Upper lobe of left lung (tissue), 6 donors: ENCODE data around the gene UBE2J2. TPM values are rescaled to one million over a fixed set of nuclear protein-coding genes. Genes with fewer than 3 reads are reported as not detected.

ENCODE experiments used
- ATAC-seq, 2 donors: fragments of 200-7000 bp; cut with Tn5 transposase; one replicate each; pipeline ENCODE4 v1.9.1; 2022; ENCODE audit warnings: mild to moderate bottlenecking in 2 of 2, moderate library complexity in 2 of 2; ENCODE audit not compliant: low FRiP score in 2 of 2
- DNase-seq, 2 donors: peaks; one replicate each; pipeline ENCODE4 v3.0.0-alpha.2; 2019 to 2020
- H3K27ac ChIP-seq, 4 donors: fragments of 200-600 bp; sonication (generic); one replicate each; pipeline ENCODE4 v1.5.1; 2016 to 2019
- H3K27me3 ChIP-seq, 4 donors: fragments of 200-600 bp; sonication (generic); one replicate each; pipeline ENCODE4 v1.5.1; 2017 to 2019
- H3K36me3 ChIP-seq, 4 donors: fragments of 200-600 bp; sonication (generic); one replicate each; pipeline ENCODE4 v1.5.1; 2016 to 2019
- H3K4me1 ChIP-seq, 4 donors: fragments of 200-600 bp; sonication (generic); one replicate each; pipeline ENCODE4 v1.5.1; 2018 to 2019
- H3K4me3 ChIP-seq, 4 donors: fragments of 200-600 bp; sonication (generic); one replicate each; pipeline ENCODE4 v1.5.1; 2017 to 2019; ENCODE audit warnings: mild to moderate bottlenecking in 2 of 4, moderate library complexity in 1 of 4
- H3K9me3 ChIP-seq, 4 donors: fragments of 200-600 bp; sonication (generic); one replicate each; pipeline ENCODE4 v1.5.1; 2018 to 2019
- CTCF ChIP-seq, 6 experiments: fragments of 450-650 bp in 4 of 6; fragments of 200-600 bp in 2 of 6; sonication (generic) in 2 of 6; IDR thresholded peaks; one replicate each; pipeline ENCODE4 v1.5.1; 2016 to 2019; ENCODE audit warnings: antibody characterized with exemption in 6 of 6
- EP300 ChIP-seq, 4 donors: sonication (generic); formaldehyde crosslinking; IDR thresholded peaks; one replicate each; pipeline ENCODE4 v1.5.1; 2017; ENCODE audit warnings: antibody characterized with exemption in 4 of 4, control low read depth in 2 of 4
- POLR2A ChIP-seq, 4 donors: fragments of 450-650 bp; IDR thresholded peaks; one replicate each; pipeline ENCODE4 v1.5.1; 2016 to 2017; ENCODE audit warnings: antibody characterized with exemption in 4 of 4, mild to moderate bottlenecking in 2 of 4
- POLR2AphosphoS5 ChIP-seq, 2 donors: sonication (generic); formaldehyde crosslinking; IDR thresholded peaks; one replicate each; pipeline ENCODE4 v1.5.1; 2017; ENCODE audit warnings: antibody characterized with exemption in 2 of 2
- WGBS, 2 donors: methylation state at CpG; one replicate each; pipeline ENCODE4 v1.1.5; 2017 to 2018; 5-methylcytosine and 5-hydroxymethylcytosine counted together
- total RNA-seq, 6 donors: library from RNA; depleted of rRNA in 4 of 6; stranded (reverse); fragments of >200 nt in 4 of 6; gene quantifications; one replicate each; pipeline versions ENCODE4 v1.1.0 to v1.2.1, GENCODE V29; 2016 to 2021
- donor health status: DM: no; HTN: no; CAD: no; lungs with moderate emphysema.
- donor health status: DM: no; HTN: yes; CAD: no; lungs with severe emphysema.

UBE2J2 gene
- total RNA-seq, 6 donors from 2014 or later = 41.5 to 88.0 (median 50.5) TPM

DNA sequence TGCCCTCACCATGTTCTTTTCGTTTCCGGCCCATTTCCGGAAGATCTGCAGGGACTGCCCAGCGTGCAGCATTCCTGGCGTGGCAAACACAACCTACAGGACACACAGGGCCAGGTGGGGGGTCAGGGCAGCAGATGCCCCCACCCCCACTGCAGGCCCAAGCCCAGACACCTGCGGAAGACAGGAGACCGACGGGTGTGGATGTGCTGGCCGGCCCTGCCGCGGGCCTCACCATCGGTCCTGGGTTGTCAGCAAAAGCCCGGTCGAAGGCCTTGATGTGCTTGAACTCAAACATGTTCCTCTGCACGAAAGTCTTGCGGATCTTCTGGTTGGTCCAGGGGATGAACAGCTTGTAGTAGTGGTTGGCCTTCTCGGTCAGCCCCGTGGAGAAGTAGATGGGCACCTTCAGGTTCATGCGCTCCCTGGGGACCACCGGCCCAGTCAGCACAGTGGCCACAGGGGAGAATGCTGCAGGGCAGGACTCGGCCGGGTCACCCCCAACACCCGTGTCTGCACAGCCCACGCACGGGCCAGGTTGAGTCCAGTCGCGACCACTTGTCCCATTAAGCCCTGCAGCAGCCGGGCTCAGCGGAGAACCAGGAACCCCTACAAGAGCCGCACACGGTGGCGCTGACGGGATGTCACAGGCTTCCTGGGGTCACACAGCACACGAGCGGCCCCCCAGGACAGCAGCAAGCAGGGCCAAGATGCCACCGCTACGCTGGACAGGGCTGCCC, 40.0 kb upstream of the UBE2J2 start:
- no peaks in the 10 kb centered on the region for H3K27me3 ChIP-seq
- no peak for ATAC-seq
- no peak overlapping the region for H3K4me3 ChIP-seq
- H3K9me3 ChIP-seq = no peaks in the 10 kb centered on the region
- peak in 1 of 2 donors; percentile 67 for DNase-seq
- H3K4me1 ChIP-seq = peaks cover 18 to 30% (median 22%) of the 10 kb centered on the region in 4 donors
- peaks cover 19 to 76% (median 58%) of the 10 kb centered on the region in 4 donors for H3K36me3 ChIP-seq
- WGBS, 2 donors = 93 to 100% methylated on average over 5 to 37 of the region's 37 CpGs
- TF ChIP-seq POLR2AphosphoS5 (IDR thresholded peaks at IDR 0.05) (no peak), POLR2A (IDR thresholded peaks at IDR 0.05) (no peak), EP300 (IDR thresholded peaks at IDR 0.05) (no peak), CTCF (IDR thresholded peaks at IDR 0.05) (no peak)
- H3K27ac ChIP-seq = no peak overlapping the region

GRCh38 chr1:1312450-1313314, 39.0 kb upstream of the UBE2J2 start:
- ATAC-seq (no peak), DNase-seq (peak in 1 of 2 donors; percentile 80)
- 93 to 95% methylated on average over 31 to 47 of the region's 49 CpGs for WGBS, 2 donors
- H3K4me3 ChIP-seq = no peak overlapping the region
- H3K4me1 ChIP-seq = peaks cover 11 to 21% (median 14%) of the 10 kb centered on the region in 4 donors
- TF ChIP-seq CTCF (IDR thresholded peaks at IDR 0.05) (no peak), POLR2A (IDR thresholded peaks at IDR 0.05) (no peak), POLR2AphosphoS5 (IDR thresholded peaks at IDR 0.05) (no peak), EP300 (IDR thresholded peaks at IDR 0.05) (no peak)
- H3K27ac ChIP-seq = no peak overlapping the region
- H3K27me3 ChIP-seq = no peaks in the 10 kb centered on the region
- H3K9me3 ChIP-seq = no peaks in the 10 kb centered on the region
- H3K36me3 ChIP-seq = peaks cover 19 to 68% (median 54%) of the 10 kb centered on the region in 4 donors

DNA sequence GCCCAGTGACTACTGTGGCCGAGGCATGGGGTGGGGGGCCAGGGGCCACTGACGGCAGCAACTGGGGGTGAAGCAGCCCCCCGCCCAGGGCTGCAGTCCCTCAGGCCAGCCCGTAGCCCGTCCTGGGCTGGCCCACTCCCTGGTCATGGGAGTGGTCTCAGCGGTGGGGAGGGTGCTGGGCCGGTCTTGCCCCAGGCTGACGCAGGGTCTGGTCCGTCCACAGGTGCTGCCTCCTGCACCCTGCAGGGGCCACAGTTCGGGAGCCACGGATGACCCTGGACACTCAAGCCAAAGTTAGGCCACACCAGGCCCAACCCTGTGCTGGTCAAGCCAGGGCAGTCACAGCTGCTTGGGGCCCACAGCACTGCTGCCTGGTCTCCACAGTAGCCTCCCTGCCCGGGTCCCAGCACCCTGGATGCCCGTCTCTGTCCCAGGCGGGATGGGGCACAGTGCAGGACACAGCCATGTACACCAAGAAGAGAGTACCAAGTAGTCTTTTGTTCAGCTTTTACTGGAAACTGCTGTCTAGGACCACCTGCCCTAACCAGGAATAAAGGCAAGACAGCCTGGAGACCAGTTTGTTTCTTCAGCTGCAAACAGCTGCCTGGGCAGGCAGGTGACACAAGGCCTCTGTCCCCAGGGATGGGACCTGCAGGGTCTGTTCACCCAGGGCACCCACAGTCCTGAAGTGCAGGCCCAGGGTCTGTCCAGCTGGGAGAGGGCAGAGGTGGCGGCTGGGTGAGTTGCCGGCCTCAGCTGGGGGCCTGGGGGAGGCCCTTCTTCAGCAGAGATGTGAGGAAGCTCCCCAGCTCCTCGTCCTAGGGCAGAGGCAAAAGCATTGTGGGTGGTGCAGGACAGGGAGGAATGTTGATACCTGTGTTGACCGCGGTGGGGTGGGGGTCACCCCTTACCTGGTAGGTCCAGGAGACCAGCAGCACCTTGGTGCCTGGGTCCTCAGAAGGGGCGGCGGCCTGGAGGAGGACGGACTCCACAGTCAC, 37.8 kb upstream of the UBE2J2 start:
- ATAC-seq (no peak), DNase-seq (peak in 1 of 2 donors; percentile 68)
- WGBS, 2 donors = 90% methylated on average over 2 to 16 of the region's 22 CpGs
- Histone ChIP-seq H3K4me1 (peaks cover 15 to 29% (median 22%) of the 10 kb centered on the region in 4 donors), H3K4me3 (no peak overlapping the region), H3K36me3 (peaks cover 19 to 61% (median 54%) of the 10 kb centered on the region in 4 donors), H3K27ac (no peak overlapping the region), H3K27me3 (no peaks in the 10 kb centered on the region), H3K9me3 (no peaks in the 10 kb centered on the region)
- no peak for TF ChIP-seq CTCF (IDR thresholded peaks at IDR 0.05)
- no peak for TF ChIP-seq EP300 (IDR thresholded peaks at IDR 0.05)
- TF ChIP-seq POLR2A (IDR thresholded peaks at IDR 0.05) = no peak
- no peak for TF ChIP-seq POLR2AphosphoS5 (IDR thresholded peaks at IDR 0.05)

DNA sequence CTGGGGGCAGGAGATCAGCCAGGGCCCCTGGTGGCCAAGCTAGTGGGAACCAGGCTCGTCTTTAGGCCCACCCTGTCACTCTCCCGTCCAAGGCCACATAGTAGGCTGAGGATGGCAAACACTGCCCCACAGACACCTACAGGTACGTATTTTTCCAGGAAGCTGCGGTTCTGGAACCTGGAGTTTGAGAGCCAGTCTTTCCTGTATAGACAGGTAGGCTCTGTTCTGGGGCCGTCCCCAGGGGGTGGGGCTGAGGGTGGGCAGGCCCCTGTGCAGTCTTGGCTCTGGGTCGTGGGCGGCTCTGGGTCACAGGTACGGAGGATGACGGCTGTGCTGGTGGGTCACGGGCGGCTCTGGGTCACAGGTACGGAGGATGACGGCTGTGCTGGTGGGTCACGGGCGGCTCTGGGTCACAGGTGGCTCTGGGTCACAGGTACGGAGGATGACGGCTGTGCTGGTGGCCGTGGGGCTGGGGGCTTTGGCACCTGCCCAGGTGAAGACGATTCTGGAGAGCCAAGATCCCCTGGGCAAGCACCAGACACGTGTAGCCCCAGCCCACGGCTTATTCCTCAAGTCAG, 36.9 kb upstream of the UBE2J2 start:
- TF ChIP-seq POLR2AphosphoS5 (IDR thresholded peaks at IDR 0.05) (no peak), EP300 (IDR thresholded peaks at IDR 0.05) (no peak), CTCF (IDR thresholded peaks at IDR 0.05) (no peak), POLR2A (IDR thresholded peaks at IDR 0.05) (no peak)
- Histone ChIP-seq H3K9me3 (no peaks in the 10 kb centered on the region), H3K4me1 (peaks cover 23 to 37% (median 30%) of the 10 kb centered on the region in 4 donors), H3K27me3 (no peaks in the 10 kb centered on the region), H3K36me3 (peaks cover 19 to 54% (median 52%) of the 10 kb centered on the region in 4 donors), H3K27ac (peak overlapping the region in 1 of 4 donors; percentile 4), H3K4me3 (no peak overlapping the region)
- peak in 1 of 2 donors; percentile 79 for DNase-seq
- no peak for ATAC-seq
- WGBS, 2 donors = 90 to 91% methylated on average over 17 to 20 of the region's 21 CpGs
